ENCODE measurements around the gene USP2. TPM values are rescaled to one million over a fixed set of nuclear protein-coding genes. Genes with fewer than 3 reads are reported as not detected.

USP2 gene
- total and polyA plus RNA-seq, 4 donors = 1.7 to 6.5 (median 3.5) TPM

- Histone ChIP-seq H3K36me3 (ENCODE audit: control insufficient read depth in 4 of 4, insufficient read depth in 4 of 4, low read length in 4 of 4) (peaks cover 0 to 15% (median 2%) of the 10 kb centered on the region in 4 donors), H3K27ac (ENCODE audit: low read depth in 1 of 2, low read length in 1 of 2) (peak overlapping the region; percentile 77 to 80), H3K4me1 (ENCODE audit: control insufficient read depth in 5 of 5, insufficient read depth in 5 of 5, low read length in 5 of 5) (peaks cover 0 to 53% (median 18%) of the 10 kb centered on the region in 5 donors), H3K27me3 (ENCODE audit: control insufficient read depth in 3 of 3, insufficient read depth in 3 of 3, low read length in 2 of 3) (no peaks in the 10 kb centered on the region), H3K9me3 (ENCODE audit: control insufficient read depth in 4 of 4, insufficient read depth in 3 of 4, low read length in 3 of 4) (no peaks in the 10 kb centered on the region), H3K4me3 (peak overlapping the region; percentile 69), H3K9ac (ENCODE audit: insufficient read depth in 1 of 2, low read length in 2 of 2) (peak overlapping the region in 1 of 2 donors; percentile 41)
- WGBS, 2 donors = 10% methylated on average over 25 to 29 of the region's 29 CpGs
- peak; percentile 58 to 69 (median 65) for DNase-seq
- ATAC-seq (ENCODE audit: insufficient read depth, low FRiP score) = no peak
- TF ChIP-seq CTCF (IDR thresholded peaks at IDR 0.05; ENCODE audit: control extremely low read depth, extremely low read depth) = no peak
These were observed 66.1 kb downstream of the USP2 start for GRCh38 chr11:119315131-119316015.

DNA sequence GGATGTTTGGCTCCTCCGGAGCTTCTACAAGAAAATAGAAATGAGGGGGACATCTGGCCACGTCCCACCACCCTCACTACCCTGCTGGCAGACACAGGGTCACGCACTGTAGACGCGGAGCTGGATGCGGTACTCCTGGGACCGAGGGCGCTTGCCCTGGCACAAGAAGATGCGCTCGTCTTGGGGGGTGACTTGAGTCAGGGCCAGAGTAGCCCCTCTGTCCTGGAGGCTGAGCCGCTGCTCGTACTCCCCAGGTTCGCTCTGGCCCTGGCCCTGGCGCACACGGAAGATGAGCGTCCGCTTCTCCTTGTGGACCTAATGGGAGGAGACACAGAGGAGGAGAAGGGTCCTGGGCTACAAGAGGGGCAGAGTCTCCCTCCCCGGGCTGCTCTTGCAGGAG lies 66.8 kb downstream of the USP2 start:
- no peak for DNase-seq
- Histone ChIP-seq H3K9me3 (ENCODE audit: control insufficient read depth in 4 of 4, insufficient read depth in 3 of 4, low read length in 3 of 4) (no peaks in the 10 kb centered on the region), H3K4me3 (peak overlapping the region; percentile 69), H3K27ac (ENCODE audit: low read depth in 1 of 2, low read length in 1 of 2) (no peak overlapping the region), H3K36me3 (ENCODE audit: control insufficient read depth in 4 of 4, insufficient read depth in 4 of 4, low read length in 4 of 4) (peaks cover 0 to 21% (median 2%) of the 10 kb centered on the region in 4 donors), H3K4me1 (ENCODE audit: control insufficient read depth in 5 of 5, insufficient read depth in 5 of 5, low read length in 5 of 5) (peaks cover 0 to 49% (median 18%) of the 10 kb centered on the region in 5 donors), H3K27me3 (ENCODE audit: control insufficient read depth in 3 of 3, insufficient read depth in 3 of 3, low read length in 2 of 3) (no peaks in the 10 kb centered on the region), H3K9ac (ENCODE audit: insufficient read depth in 1 of 2, low read length in 2 of 2) (peak overlapping the region in 1 of 2 donors; percentile 19)
- 73 to 84% methylated on average over 18 of the region's 18 CpGs for WGBS, 2 donors
- no peak for TF ChIP-seq CTCF (IDR thresholded peaks at IDR 0.05; ENCODE audit: control extremely low read depth, extremely low read depth)
- no peak for ATAC-seq (ENCODE audit: insufficient read depth, low FRiP score)

- TF ChIP-seq CTCF (IDR thresholded peaks at IDR 0.05; ENCODE audit: control extremely low read depth, extremely low read depth) = no peak
- WGBS, 2 donors = 74 to 76% methylated on average over 20 of the region's 20 CpGs
- DNase-seq (no peak), ATAC-seq (ENCODE audit: insufficient read depth, low FRiP score) (no peak)
- Histone ChIP-seq H3K4me3 (no peak overlapping the region), H3K4me1 (ENCODE audit: control insufficient read depth in 5 of 5, insufficient read depth in 5 of 5, low read length in 5 of 5) (peaks cover 0 to 12% (median 4%) of the 10 kb centered on the region in 5 donors), H3K36me3 (ENCODE audit: control insufficient read depth in 4 of 4, insufficient read depth in 4 of 4, low read length in 4 of 4) (peaks cover 0 to 27% (median 6%) of the 10 kb centered on the region in 4 donors), H3K27me3 (ENCODE audit: control insufficient read depth in 3 of 3, insufficient read depth in 3 of 3, low read length in 2 of 3) (no peaks in the 10 kb centered on the region), H3K9ac (ENCODE audit: insufficient read depth in 1 of 2, low read length in 2 of 2) (no peak overlapping the region), H3K27ac (ENCODE audit: low read depth in 1 of 2, low read length in 1 of 2) (no peak overlapping the region), H3K9me3 (ENCODE audit: control insufficient read depth in 4 of 4, insufficient read depth in 3 of 4, low read length in 3 of 4) (no peaks in the 10 kb centered on the region)
These were observed 70.8 kb downstream of the USP2 start for GRCh38 chr11:119310682-119311052.

Data from lung (tissue), 12 donors.